GM19238 (cell line): Measurements from ENCODE around the gene RNF220.

Experiments used
- DNase-seq: peaks from one replicate; pipeline ENCODE4 v3.0.0; 2011; ENCODE audit warnings: low spot score; ENCODE audit not compliant: insufficient read length

RNF220 gene

DNA sequence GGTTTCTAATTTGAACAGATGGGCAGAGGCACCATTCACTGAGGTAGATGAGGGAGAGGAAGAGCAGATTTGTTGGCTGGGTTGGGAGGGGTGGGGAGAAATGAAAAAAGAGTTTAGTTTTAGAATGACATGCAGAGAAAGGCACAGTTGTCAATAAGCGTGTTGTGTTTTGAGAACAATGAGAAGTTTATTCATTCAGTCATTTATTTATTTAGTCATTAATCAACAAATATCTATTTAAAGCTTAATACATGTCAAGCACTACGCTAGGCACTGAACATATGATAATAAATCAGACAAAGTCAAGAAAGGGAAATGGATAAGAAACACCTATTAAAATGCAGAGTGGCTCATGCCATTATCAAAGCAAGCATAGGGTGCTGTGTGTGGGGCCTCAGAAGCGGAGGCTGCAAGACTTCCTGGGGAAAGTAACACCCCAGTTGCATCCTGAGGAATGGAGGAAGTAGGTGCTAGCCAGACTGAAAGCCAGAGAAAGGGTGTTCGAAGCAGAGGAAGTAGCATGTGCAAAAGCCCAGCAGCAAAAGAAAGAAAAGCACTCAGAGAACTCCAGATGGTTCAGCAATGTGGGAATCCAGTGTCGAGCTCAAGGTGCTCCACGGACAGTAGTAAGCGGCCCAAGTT, 114.1 kb downstream of the RNF220 start:
- no peak for DNase-seq

GRCh38 chr1:44521378-44522080, 116.5 kb downstream of the RNF220 start:
- no peak for DNase-seq

DNA sequence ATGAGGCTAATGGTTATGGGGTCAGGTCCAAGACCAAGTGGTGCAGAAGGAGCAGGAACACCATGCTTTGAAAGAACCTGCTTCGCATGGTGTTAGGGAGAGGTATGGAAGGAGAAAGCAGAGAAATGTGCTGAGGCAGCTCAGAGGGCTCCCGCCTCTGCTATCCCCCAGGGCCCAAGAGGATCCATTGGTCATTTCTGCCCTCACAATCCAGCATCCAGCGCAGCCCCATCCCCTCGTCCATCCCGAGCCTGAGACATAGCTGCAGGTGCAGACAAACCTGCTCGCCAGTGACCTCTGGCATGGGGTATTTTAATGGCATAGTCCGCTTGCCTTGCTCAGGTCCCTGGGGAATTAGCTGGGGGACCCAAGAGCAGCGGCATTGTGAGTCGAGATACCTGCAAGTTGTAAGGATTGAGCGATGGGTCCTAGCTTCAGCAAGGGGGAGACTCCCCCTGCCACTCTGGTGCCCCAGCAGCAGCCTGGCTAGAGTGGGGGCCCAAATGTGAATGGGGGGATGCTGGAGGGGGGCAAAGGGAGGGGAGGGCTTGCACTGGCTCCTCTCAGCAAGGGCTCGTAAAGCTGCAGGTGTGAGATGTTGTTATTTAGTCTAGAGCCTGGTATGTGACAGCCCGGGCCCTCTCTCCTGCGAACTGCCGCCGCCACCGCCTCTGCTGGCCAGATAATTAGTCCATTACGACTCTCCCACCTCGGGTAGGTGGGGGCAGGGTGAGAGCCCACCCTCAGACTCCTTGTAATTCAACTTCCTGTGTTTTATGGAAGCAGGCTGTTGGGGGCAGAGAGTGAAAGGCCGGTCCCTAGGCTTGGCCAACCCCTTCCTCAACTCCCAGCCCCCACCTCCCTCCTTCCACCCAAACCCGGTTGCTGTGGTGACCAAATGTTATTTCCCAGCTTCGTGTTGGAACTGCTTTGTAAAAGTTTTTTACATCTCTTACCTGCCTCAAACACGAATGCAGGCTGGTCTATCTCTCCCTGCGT, 118.8 kb downstream of the RNF220 start:
- DNase-seq: no peak

DNA sequence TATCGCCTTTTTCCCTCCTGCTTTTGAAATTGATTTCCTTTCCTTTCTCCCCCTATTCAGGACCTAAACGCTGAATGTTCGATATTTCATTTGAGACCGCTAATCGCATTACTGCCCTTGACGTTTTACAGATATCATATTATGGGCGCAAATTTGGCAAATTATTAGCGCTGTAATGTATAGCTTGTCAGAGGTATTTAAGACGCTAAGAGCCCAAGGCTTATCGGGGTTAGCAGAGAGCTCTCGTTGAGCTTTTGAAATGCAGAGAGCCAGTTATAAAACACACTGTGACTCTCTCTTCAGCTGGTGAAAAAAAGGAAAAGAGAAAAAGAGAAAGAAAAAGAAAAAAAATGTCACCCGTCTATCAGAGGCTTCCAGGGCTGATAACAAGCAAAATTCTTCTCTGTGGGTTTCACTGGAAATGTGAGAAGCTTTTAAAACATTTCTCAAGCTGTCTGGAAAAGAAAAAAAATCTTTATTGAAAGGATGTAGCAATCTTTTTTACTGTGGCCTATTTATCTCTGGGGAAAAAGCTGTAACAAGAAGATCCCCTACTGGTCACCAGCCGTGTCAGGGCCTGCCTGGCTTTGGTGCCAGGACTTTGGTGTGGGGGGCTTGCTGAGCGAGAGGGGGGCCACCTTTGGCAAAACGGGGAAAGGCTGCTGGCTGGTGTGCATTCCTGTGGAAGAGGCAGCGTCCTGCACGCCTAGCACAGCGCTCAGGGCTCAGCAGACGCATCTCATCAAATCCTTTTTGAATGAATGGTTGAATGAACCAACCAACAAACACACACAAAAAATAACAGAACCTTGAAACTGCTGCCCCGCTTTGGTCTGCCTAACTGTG, 119.8 kb downstream of the RNF220 start:
- no peak for DNase-seq

GRCh38 chr1:44526295-44527073, 121.4 kb downstream of the RNF220 start:
- no peak for DNase-seq

GRCh38 chr1:44531785-44532566, 126.9 kb downstream of the RNF220 start:
- DNase-seq: no peak

DNA sequence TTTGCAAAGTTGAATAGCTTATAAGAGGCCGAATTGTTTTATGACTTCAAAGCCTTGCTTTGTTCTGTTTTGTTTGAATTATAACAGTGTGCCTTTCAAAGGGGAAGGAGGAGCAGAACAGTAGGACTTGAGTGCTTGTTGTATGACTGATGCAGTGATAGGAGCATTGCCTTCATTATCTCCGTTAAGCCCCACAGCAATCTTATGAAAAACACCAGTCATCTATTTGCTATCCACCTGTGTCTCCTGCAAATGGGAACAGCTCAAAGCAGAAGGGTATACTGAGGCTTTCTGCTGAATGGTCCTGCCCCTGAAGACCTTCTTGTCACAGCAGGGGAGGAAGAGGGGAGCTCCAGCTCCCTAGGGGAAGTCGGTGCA, 127.5 kb downstream of the RNF220 start:
- no peak for DNase-seq

DNA sequence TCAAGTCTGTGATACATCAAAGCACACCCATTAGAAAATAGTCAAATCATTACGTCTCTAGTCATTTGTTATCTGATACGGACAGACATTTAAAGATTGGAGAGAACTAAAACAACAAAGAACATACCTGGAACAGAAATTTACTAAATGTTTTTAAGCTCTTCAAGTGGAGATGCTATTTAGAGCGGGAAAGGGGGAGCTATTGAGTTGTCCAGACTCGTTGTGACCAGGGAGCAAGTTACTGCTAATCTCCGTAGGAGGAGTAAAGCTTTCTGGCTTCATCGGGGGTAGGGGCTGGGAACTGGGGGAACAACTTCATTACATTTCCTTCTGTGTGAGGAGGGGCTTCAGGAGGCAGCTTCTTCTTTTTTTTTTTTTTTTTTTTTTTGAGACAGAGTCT, 129.7 kb downstream of the RNF220 start:
- no peak for DNase-seq

DNA sequence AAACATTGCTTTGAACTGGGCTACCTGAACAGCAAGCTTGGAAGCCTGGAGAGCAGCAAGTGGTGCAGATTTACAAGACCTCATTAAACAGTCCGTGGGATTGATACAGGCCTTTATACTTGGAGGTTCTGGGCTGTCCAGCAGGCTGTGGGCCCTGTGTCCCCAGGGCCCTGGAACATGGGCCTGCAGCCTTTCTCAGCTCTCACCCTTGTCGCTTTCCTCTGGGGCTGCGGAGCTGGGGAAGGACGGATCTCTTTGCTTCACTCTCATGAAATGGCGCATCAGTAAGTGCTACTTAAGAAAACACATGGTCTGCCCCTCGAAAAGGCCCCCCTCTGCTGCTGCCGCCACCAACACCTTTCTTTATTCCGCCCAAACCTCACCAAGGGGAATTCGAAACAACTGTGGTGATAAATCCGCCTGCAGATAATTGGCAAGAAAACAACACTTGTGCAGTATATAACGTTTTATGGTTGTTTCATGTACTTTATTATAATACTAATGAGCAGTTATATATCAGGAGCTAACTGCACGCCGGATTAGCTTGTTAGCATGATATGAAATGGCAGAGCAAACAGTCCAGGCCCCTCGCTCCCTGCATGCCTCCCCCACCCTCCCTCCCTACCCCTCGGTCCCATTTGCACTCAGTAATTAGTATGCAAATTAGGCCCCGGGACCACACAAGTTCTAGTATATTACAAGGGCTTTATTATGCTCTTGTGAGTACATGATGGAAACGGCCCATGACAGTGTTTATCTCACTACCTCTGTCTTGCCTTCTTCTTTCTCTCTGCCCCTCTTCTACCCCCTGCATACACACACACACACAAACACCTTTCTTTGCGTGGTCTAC, 131.5 kb downstream of the RNF220 start:
- no peak for DNase-seq

DNA sequence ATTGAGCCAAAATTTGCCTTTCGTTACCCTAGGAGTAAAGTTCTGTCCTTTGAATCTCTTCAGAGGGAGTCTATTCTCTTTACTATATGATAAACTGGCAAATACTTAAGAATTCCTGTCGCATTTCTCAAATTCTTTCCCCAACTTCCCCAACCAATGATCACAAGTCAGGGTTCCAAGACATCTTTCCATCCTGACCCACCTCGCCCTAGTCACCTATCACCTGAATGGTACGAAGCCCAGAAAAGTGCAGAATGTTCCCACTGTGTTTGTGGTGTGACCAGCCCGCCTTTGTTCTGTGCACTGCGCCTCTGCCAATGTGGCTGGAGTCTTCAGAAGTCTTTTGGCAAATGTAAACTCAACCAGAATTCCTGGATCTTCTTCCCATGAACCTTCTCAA, 132.5 kb downstream of the RNF220 start:
- DNase-seq: no peak

GRCh38 chr1:44537956-44538355, 132.9 kb downstream of the RNF220 start:
- no peak for DNase-seq

DNA sequence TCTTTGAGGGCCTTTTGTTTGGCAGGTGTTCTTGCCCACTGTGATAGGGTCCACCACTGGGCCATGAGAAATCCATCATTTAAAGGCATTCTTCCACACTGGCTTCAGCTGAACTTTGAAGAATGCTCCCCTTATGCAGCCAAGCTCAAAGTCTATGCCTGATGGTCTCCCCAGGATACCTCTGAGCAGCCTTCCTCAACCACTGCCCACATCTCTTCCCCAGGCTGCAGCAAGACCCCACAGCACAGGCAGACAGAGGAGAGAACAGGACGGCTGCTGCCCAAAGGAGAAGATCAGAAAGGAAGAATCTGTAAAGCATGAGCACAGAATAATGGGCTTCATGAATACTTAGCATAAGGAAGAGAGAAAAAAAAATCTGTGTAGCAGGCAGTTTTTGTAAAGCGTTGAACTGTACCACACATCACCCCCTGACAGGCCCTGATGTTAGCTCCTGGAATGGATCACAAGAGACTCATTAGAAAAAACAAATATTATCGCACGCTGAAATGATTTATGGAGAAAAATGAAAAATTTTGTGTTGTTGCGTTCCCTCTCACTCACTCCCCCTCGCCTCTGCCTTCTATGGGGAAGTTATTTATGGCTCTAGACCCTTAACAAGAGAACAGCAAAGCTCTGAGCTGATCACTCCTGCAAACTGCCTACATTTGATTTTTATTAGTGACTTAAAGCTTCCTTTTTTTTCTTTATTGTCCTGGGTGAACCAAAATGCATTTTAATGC, 135.1 kb downstream of the RNF220 start:
- DNase-seq: no peak

DNA sequence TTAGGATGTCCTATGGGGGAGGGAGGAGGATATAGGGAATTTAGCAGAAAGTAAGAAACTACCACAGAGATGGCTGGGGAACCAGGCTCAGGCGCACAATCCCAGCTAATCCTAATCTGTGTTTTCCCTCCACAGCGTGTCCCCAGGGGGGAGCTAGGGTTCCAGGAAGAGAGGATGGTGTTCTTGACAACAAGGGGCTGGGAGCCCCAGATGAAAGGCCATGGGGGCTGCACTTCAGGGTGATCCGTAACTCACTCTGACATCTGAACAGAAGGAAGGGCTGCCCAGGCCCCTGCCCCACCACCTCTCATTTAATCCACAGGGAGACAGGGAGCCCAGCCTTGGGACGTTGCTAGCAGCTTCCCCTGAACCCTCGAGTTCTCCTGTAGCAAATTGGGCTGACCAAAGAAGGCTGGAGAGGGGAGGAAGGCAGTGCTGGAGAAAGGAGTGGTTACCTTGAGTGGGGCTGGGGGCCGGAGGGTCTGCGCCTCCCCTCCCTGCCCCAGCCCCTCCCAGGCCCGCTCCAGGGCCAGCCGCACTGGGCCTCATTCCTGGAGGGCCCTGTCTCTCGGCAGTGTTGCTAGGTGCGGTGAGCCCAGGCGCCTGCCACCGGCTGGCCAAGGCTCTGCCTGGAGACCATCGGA, 137.5 kb downstream of the RNF220 start:
- DNase-seq: no peak

DNA sequence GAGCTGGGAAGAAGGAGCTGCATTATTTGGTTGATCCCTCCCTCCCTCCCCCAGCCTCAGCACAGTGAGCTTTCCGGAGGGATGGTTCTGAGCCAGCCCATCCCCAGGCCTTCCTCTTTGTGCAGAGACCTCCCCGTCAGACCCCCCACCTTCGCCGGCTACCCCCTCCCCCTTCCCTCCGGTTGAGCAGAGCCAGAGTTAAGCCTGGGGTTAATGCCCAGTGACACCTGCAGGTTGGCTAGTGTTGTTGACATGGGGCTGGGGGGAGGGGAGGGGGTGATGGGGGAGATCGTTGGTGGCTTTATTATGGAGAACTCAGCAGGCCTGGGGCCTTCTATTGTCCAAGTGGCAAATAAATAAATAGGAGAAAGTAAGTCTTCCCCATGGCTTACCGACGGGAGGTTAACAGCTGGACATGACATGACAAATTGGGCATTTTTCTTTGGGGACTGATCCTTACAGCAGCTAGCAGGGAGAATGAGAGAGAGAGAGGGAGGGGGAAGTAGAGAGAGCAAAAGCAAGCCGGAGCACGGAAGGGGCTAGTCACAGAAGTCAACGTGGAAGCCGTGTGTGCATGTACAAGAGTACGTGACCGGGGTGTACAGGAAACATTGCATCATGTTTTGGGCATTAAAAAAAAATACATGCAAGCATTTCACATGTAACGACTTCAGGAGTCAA, 138.1 kb downstream of the RNF220 start:
- DNase-seq: no peak

- no peak for DNase-seq
These were observed 138.7 kb downstream of the RNF220 start for GRCh38 chr1:44543786-44544185.

DNA sequence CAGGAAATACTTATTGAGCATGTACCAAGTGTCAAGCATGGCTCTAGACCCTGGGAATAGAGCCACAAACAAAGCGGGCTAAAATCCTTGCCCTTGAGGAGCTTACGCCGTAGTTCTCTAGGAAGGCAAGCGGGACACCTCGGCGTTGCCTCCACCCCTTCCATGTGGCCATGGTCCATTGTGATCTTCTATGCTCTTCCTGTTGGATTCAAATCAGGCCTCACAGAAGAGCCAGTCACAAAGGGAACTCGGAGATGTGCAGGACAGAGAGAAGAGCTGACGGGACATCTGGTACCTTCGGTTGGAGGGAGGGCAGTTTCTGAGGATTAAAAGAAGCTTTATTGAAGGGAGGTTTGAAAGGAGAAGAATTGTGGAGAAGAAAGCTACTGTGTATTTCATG, 139.9 kb downstream of the RNF220 start:
- DNase-seq: no peak

- no peak for DNase-seq
These were observed 140.9 kb downstream of the RNF220 start for GRCh38 chr1:44545961-44546360.
